HG03025 (cell line): ENCODE results near the gene C19orf85.

ENCODE experiments used
- ATAC-seq: cut with Tn5 transposase; IDR thresholded peaks from one replicate; pipeline ENCODE4 v1.9.1; 2021; ENCODE audit warnings: mild to moderate bottlenecking, moderate library complexity; ENCODE audit not compliant: unreplicated experiment, low FRiP score

Gene C19orf85

GRCh38 chr19:55490478-55491432 lies 26.2 kb upstream of the C19orf85 start:
- ATAC-seq, result no peak

DNA sequence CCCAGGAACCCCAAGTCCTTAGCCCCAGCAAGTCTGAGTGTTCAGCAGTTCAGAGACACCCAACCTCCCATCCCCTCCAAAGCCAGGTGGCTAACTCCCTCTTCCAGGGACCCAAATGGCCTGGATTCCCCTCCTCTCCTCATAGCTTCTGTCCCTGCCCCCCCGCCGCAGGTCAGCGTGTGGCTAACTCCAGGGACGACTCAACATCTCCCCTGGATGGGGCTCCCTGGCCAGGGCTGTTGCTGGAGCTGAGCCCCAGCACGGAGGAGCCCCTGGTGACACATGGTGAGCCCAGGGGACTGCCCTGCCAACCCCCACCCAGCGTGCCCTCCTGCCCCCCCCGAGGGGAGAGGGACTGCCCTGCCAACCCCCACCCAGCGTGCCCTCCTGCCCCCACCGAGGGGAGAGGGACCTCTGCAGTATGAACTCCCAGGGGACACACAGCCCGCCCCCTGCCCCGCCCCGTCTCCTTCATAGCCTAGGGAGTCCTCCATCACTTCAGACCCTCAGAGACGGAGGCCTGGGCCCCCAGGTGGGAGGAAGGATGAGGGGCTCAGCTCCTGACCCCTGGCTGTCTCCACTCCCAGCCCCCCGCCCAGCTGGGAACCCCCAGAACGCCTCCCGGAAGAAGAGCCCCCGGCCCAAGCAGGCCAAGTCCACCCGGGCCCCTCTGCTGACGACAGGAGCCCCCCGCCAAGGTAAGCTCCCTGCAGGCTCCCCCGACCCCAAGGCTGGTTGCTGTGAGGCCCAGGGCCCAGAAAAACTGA lies 25.3 kb upstream of the C19orf85 start:
- ATAC-seq, result no peak

DNA sequence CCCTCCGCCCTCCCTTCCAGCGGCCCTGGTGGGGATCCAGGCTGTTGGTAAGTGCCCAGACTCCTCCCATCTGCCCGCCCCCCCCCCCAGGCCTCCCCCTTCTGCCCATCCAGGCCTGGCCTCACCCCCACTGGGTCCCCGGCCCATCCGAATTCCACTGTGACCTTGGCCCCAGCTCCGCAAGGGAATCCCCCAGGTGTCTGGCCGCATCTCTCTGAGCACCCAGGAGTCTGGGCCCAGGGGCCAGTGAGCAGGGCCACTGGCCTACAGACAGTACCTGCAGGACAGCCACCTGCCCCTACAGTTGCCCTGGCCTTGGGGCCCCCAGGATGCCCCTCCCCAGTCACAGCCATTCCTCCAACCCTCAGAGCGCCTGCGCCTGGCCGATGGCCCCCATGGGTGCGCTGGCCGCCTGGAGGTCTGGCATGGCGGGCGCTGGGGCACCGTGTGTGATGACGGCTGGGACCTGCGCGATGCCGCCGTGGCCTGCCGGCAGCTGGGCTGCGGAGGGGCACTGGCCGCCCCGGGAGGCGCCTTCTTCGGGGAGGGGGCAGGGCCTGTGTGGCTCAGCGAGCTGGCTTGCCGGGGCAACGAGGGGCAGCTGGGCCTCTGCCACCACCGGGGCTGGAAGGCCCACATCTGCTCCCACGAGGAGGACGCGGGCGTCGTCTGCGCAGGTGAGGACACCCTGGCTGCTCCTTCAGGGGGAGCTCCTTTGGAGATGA lies 24.6 kb upstream of the C19orf85 start:
- ATAC-seq, result no peak

DNA sequence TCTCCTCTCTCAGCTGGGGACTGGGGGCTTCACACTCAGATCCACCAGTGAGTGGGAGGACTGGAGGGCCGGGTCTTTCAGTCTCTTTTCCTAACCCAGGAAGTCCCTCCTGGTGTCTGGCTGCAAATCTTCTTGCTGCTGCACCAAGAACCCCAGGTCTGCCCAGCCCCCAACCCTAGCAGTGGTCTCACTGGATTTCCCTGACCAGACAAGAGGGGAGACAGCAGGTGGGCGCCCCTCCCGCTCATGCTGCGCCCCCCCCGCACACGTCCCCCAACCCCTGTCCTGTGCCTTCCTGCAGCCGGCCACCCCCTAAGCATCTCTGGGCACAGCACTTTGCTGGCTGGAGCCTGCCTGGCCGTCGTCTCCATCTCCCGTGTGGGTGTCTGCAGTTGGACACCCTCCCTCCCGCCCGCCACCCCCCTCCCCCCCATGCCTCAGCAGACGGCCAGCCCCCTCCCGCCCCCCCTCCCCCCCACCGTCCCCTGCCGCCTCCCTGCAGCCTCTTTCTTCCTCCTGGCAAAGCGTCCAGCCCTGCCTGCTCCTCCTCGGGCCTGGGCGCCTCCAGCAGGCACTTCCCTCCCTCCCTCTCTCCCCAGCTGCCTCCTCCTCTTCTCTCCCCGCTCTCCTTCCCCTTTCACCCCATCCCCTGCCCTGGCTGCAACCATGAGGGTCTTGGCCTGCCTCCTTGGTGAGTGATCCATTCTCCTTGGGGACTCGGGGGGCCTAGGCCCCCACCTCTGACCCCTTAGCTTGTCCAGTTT lies 23.6 kb upstream of the C19orf85 start, which contains the start of gene SSC5D:
Gene SSC5D, plus strand, starts transcription at position 513 of the 764 bp plus-strand sequence. Its CDS starts 154 bp downstream, at position 667.
- no peak for ATAC-seq

GRCh38 chr19:55486971-55487923 lies 22.7 kb upstream of the C19orf85 start:
- ATAC-seq, result no peak

DNA sequence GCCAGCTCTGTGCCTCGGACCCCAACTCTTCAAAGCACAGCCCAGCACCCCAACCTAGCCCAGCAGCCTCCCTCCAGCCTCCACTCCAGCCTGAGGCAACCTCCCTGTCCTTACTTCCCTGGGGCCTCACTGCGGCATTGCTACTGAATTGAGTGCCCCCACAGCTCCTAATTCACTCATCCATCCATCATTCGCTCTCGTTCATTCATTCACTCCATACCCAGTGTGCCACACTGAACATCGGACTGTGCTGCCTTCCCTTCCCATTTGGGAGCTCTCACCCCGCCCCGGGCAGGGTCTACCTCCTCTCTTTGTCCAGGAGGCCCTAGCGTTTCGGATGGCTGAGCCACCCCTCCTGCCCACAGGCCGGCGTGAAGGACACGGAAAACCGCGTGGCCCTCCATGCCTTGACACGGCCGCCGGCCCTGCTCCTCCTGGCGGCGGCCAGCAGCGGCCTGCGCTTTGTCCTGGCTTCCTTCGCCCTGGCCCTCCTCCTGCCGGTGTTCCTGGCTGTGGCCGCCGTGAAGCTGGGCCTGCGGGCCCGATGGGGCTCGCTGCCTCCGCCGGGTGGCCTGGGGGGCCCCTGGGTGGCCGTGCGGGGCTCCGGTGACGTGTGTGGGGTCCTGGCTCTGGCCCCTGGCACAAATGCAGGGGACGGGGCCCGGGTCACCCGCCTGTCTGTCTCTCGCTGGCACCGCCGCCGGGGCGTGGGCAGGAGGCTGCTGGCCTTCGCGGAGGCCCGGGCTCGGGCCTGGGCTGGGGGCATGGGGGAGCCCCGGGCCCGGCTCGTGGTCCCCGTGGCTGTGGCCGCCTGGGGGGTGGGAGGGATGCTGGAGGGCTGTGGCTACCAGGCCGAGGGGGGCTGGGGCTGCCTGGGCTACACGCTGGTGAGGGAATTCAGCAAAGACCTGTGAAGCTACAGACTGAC lies 21.8 kb upstream of the C19orf85 start:
- ATAC-seq, result no peak

- ATAC-seq, result no peak
Measured at GRCh38 chr19:55485439-55486011, 21.0 kb upstream of the C19orf85 start.

DNA sequence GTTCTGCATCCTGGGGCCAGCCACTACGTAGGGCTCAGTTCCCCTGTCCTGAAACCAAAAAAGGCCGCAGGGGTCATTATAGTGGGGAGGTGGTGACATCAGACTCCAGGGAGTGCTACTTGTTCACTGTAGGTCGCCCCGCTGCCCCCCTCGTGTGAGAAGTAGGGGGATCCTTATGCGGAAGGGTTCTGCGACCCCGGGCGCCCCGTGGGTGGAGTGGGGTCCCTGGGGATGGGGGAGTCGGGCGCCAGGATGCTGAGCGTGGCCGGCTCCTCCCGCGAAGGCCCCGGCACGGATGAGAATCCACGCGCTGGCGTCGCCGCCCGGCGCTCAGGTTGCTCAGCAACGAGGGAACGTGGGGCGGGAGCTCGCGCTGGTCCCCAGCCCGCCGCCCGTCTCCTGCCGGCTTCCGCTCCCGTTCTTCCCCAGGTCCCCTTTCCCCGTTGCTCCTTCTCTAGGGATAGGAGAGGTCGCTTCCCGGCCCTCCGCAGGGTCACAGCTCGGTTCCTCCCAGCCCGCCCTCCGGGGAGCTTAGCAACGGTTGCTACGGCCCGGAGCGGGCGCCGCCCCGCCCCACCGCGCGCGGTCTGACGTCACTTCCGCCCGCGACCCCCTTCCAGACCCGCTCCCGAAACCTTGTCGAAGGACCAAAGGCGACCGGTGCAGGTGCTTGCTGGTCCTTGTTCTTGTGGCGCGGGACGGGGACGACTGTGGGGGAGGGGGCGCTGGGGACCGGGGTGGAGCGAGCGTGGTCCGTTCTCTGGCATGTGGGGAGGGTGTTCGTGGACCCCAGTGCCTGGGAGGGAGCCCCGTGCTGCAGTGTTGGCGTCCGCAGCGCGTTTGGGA lies 20.3 kb upstream of the C19orf85 start, which contains the start of gene NAT14:
Gene NAT14, plus strand, starts transcription at position 596 of the 846 bp plus-strand sequence. CDS start 521 bp downstream, outside the sequence.
- ATAC-seq, result no peak

DNA sequence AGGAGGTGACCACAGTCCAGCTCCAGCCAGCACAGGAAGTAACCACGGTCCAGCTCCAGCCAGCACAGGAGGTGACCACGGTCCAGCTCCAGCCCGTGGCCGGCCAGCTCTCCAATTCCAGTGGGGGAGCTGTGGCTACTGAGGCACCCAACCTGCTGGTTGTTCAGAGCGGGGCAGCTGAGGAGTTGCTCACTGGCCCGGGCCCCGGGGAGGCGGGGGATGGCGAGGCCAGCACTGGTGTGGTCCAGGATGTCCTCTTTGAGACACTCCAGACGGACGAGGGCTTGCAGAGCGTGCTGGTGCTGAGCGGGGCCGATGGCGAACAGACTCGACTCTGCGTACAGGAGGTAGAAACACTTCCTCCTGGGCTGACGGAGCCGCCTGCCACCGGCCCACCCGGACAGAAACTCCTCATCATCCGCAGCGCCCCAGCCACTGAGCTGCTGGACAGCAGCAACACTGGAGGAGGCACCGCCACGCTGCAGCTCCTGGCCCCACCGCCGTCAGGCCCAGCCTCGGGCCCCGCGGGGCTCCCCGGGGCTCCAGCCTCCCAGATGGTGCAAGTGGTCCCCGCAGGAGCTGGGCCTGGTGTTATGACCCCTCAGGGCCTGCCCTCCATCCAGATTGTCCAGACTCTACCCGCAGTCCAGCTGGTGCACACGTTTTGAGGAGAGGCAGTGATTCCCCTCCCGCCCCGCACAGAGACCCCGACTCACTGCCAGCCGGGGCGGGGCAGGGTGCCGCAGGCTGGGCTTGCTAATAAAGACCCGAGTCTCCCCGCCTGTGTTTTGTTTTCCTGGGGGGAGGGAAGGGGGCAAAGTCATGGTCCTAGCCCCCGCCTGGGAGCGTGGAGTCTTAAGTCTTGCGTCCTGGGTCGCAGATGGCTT lies 19.4 kb upstream of the C19orf85 start:
- ATAC-seq, result no peak

- ATAC-seq, result no peak
Measured at GRCh38 chr19:55482967-55483705, 18.6 kb upstream of the C19orf85 start.

DNA sequence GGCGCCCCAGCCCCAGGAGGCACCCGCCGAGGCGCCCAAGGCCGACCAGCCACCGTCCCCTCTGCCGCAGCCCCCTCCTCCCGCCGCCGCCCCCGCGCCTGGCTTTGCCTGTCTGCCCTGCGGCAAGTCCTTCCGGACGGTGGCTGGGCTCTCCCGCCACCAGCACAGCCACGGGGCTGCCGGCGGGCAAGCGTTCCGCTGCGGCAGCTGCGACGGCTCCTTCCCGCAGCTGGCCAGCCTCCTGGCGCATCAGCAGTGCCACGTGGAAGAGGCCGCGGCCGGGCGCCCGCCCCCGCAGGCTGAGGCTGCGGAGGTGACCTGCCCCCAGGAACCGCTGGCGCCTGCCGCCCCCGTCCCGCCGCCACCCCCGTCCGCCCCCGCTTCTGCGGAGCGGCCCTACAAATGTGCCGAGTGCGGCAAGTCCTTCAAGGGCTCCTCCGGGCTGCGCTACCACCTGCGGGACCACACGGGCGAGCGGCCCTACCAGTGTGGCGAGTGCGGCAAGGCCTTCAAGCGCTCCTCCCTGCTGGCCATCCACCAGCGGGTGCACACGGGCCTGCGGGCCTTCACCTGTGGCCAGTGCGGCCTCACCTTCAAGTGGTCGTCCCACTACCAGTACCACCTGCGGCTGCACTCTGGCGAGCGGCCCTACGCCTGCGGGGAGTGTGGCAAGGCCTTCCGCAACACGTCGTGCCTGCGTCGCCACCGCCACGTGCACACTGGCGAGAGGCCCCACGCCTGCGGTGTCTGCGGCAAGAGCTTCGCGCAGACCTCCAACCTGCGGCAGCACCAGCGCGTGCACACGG lies 17.8 kb upstream of the C19orf85 start:
- no peak for ATAC-seq

DNA sequence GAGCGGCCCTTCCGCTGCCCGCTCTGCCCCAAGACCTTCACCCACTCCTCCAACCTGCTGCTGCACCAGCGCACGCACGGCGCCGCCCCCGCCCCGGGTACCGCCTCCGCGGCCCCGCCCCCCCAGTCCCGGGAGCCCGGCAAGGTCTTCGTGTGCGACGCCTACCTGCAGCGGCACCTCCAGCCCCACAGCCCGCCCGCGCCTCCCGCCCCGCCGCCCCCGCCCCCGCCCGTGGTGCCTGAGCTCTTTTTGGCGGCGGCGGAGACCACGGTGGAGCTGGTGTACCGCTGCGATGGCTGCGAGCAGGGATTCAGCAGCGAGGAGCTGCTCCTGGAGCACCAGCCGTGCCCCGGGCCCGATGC lies 17.2 kb upstream of the C19orf85 start:
- no peak for ATAC-seq

DNA sequence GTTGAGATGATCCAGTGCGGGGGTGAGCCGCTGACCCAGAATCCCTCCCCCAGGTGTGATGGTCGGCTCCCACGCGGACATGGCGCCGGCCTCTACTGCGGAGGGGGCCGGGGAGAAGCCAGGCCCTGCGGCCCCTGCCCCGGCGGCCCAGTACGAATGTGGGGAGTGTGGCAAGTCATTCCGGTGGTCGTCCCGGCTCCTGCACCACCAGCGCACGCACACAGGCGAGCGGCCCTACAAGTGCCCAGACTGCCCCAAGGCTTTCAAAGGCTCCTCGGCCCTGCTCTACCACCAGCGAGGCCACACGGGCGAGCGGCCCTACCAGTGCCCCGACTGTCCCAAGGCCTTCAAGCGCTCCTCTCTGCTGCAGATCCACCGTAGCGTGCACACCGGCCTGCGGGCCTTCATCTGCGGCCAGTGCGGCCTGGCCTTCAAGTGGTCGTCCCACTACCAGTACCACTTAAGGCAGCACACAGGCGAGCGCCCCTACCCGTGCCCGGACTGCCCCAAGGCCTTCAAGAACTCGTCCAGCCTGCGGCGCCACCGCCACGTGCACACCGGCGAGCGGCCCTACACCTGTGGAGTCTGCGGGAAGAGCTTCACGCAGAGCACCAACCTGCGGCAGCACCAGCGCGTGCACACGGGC lies 16.7 kb upstream of the C19orf85 start:
- ATAC-seq, result no peak
